ENCODE data around the gene CHIA.

DNA sequence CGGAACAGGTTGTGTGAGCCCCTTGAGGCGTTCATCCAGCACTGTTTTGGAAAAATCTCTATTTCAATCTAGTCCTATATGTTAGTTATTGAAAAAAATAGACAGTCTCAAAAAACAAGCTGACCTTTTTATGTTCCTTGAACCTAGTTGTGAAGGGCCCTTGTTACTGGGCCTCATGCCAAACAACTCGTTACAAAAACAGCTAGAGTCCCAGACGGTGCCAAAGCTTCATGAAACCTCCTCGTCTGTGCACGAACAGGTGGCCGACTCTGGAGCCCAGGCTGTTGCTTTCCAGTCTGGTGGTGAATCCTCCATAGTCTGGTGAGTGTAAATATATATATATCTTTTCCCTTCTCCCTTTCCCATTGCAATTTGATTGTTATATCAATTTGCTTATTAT is at the start of gene CHIA:
- TF ChIP-seq ELK1 (IDR thresholded peaks at IDR 0.05; ENCODE audit: borderline replicate concordance, low read depth, low read length) (no peak), CTCF (conservative IDR thresholded peaks at IDR 0.05; ENCODE audit: low read depth, low read length) (no peak), POLR2A (IDR thresholded peaks at IDR 0.05; ENCODE audit: low read depth, low read length) (no peak), BHLHE40 (IDR thresholded peaks at IDR 0.05; ENCODE audit: low read depth, low read length) (no peak), CEBPB (IDR thresholded peaks at IDR 0.05; ENCODE audit: low read depth, low read length) (no peak), MAFK (IDR thresholded peaks at IDR 0.05; ENCODE audit: low read depth, low read length) (no peak), RAD21 (IDR thresholded peaks at IDR 0.05; ENCODE audit: low read length) (no peak), MXI1 (IDR thresholded peaks at IDR 0.05; ENCODE audit: borderline replicate concordance, low read depth, low read length) (no peak), RCOR1 (IDR thresholded peaks at IDR 0.05; ENCODE audit: insufficient replicate concordance, low read length) (no peak), RFX5 (IDR thresholded peaks at IDR 0.05; ENCODE audit: low read depth, low read length) (no peak), MAZ (IDR thresholded peaks at IDR 0.05; ENCODE audit: borderline replicate concordance, low read depth, low read length) (no peak), FOS (IDR thresholded peaks at IDR 0.05; ENCODE audit: low read depth, low read length) (no peak), CHD1 (IDR thresholded peaks at IDR 0.05; ENCODE audit: low read depth, low read length) (no peak)
- TF ChIP-seq, protein P1, sequence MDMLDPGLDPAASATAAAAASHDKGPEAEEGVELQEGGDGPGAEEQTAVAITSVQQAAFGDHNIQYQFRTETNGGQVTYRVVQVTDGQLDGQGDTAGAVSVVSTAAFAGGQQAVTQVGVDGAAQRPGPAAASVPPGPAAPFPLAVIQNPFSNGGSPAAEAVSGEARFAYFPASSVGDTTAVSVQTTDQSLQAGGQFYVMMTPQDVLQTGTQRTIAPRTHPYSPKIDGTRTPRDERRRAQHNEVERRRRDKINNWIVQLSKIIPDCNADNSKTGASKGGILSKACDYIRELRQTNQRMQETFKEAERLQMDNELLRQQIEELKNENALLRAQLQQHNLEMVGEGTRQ (IDR thresholded peaks at IDR 0.05; ENCODE audit: low read depth, low read length), result no peak
